GM12878 (cell line): Measurements from ENCODE around the gene CENPO. TPM values are rescaled to one million over a fixed set of nuclear protein-coding genes. Genes with fewer than 3 reads are reported as not detected.

ENCODE experiments used
- ATAC-seq: fragments of 200-7000 bp; cut with Tn5 transposase; 3 replicates; pipeline ENCODE4 v1.9.1; 2020; ENCODE audit warnings: mild to moderate bottlenecking, moderate library complexity
- BruUV-seq: library from RNA; stranded (reverse); fragments of 400-500 nt; replicated peaks from 2 replicates; lab custom pipeline; 2021; lab: Mats Ljungman, UMichigan
- CTCF ChIA-PET: fragments of 300-600 bp; sonication (Branson Sonifier 250); formaldehyde crosslinking; extraction: SDS; loops from one replicate; lab custom pipeline; 2021; ENCODE audit warnings: inconsistent platforms; lab: Yijun Ruan, JAX
- POLR2A ChIA-PET: fragments of 350-600 bp; formaldehyde crosslinking; extraction: SDS; loops from one replicate; lab custom pipeline; 2021; ENCODE audit warnings: inconsistent platforms; lab: Charles Lee
- RAD21 ChIA-PET: fragments of 300-600 bp; sonication (Branson Sonifier 250); formaldehyde crosslinking; loops from one replicate; lab custom pipeline; 2023; ENCODE audit warnings: antibody characterized with exemption; ENCODE audit not compliant: unreplicated experiment; lab: Charles Lee
- SMC1A ChIA-PET: fragments of 300-600 bp; sonication (Branson Sonifier 250); formaldehyde crosslinking; loops from one replicate; lab custom pipeline; 2023; ENCODE audit not compliant: unreplicated experiment, uncharacterized antibody; lab: Charles Lee
- DNase-seq: peaks from one replicate; pipeline ENCODE4 v3.0.0-alpha.2; 2011; ENCODE audit warnings: low read depth, low spot score
- FAIRE-seq: peaks from 3 replicates; lab custom pipeline; 2011; peaks lifted over from hg19 to GRCh38; lab: Jason Lieb, UNC
- H2AFZ ChIP-seq: 2 replicates; pipeline ENCODE4 v1.6.0; 2011; ENCODE audit warnings: low read depth, low read length, control low read depth; ENCODE audit not compliant: control insufficient read depth
- H3K27ac ChIP-seq: 2 replicates; pipeline ENCODE4 v1.5.1; 2011; ENCODE audit warnings: control low read depth; ENCODE audit not compliant: control insufficient read depth, insufficient read depth
- H3K27me3 ChIP-seq, 2 experiments: replicated peaks in 1 of 2; 2 replicates each; pipeline versions ENCODE4 v1.6.0 to v1.6.1; 2011; ENCODE audit warnings: low read length in 1 of 2; ENCODE audit not compliant: control insufficient read depth in 2 of 2, insufficient read depth in 2 of 2
- H3K36me3 ChIP-seq, 2 experiments: 2 replicates each; pipeline ENCODE4 v1.5.1; 2011; ENCODE audit warnings: low read length in 1 of 2; ENCODE audit not compliant: control insufficient read depth in 2 of 2, insufficient read depth in 2 of 2
- H3K4me1 ChIP-seq: 2 replicates; pipeline ENCODE4 v1.6.1; 2011; ENCODE audit warnings: mild to moderate bottlenecking, low read length, moderate library complexity, mixed read lengths; ENCODE audit not compliant: control insufficient read depth, insufficient read depth
- H3K4me2 ChIP-seq: 2 replicates; pipeline ENCODE4 v1.6.0; 2011; ENCODE audit warnings: control low read depth; ENCODE audit not compliant: control insufficient read depth, insufficient read depth
- H3K4me3 ChIP-seq: fragments of 200-600 bp; sonication (generic); 2 replicates; pipeline ENCODE4 v1.5.1; 2016
- H3K79me2 ChIP-seq: 2 replicates; pipeline ENCODE4 v1.6.0; 2011; ENCODE audit warnings: low read length; ENCODE audit not compliant: control insufficient read depth, insufficient read depth
- H3K9ac ChIP-seq: 2 replicates; pipeline ENCODE4 v1.8.0; 2011; ENCODE audit warnings: low read length, control low read depth, mixed read lengths; ENCODE audit not compliant: control insufficient read depth, insufficient read depth
- H3K9me3 ChIP-seq: replicated peaks from 3 replicates; pipeline ENCODE4 v1.5.1; 2011; ENCODE audit warnings: mild to moderate bottlenecking, low read length; ENCODE audit not compliant: control insufficient read depth, insufficient read depth
- H4K20me1 ChIP-seq: 2 replicates; pipeline ENCODE4 v1.6.0; 2011; ENCODE audit not compliant: control insufficient read depth, insufficient read depth
- KAT2A ChIP-seq: conservative IDR thresholded peaks from 2 replicates; pipeline ENCODE4 v1.6.1; 2011; ENCODE audit warnings: low read depth, low read length; ENCODE audit not compliant: control insufficient read depth
- KLF5 ChIP-seq: fragments of 450-650 bp; IDR thresholded peaks from 2 replicates; pipeline ENCODE4 v1.6.1; 2014; ENCODE audit warnings: mild to moderate bottlenecking; ENCODE audit not compliant: partially characterized antibody
- MAX ChIP-seq: IDR thresholded peaks from 2 replicates; pipeline ENCODE4 v1.6.1; 2012; ENCODE audit warnings: low read depth, low read length, improper control_type of control experiment
- NBN ChIP-seq: fragments of 450-650 bp; IDR thresholded peaks from 2 replicates; pipeline ENCODE4 v1.6.1; 2016
- ZSCAN29 ChIP-seq: fragments of 450-650 bp; IDR thresholded peaks from 2 replicates; pipeline ENCODE4 v1.6.1; 2017; ENCODE audit warnings: mild to moderate bottlenecking, moderate library complexity
- WGBS: methylation state at CpG from one replicate; pipeline ENCODE4 v1.1.6; 2016; ENCODE audit warnings: low lambda C conversion rate; ENCODE audit not compliant: insufficient replicate concordance, insufficient coverage; ENCODE audit errors: missing lambda C conversion rate; 5-methylcytosine and 5-hydroxymethylcytosine counted together
- in situ Hi-C: fragments of 300-500 bp; cut with MboI; formaldehyde crosslinking; loops from 9 replicates; pipeline ENCODE4 v1.14.3; 2018; ENCODE audit warnings: mixed read lengths
- intact Hi-C: fragments of 100-400 bp; cut with micrococcal nuclease; formaldehyde crosslinking; loops from one replicate; pipeline ENCODE4 v1.14.2; 2022; ENCODE audit not compliant: unreplicated experiment
- polyA plus RNA-seq, 11 experiments: library from polyadenylated mRNA; depleted of rRNA in 4 of 11; unstranded in 6 of 11; stranded (reverse) in 5 of 11; fragments of >200 nt; fragmentation: Nextera tagmentation in 4 of 11; fragmentation: Illumina TruSeq in 1 of 11; extraction: Ambion mirVana in 4 of 11; extraction: Trizol in 1 of 11; gene quantifications; 1 replicate in 1 of 11; 2 replicates in 10 of 11; pipeline versions ENCODE4 v1.2.1 to v1.2.3, GENCODE V29; 2011 to 2016; ENCODE audit warnings: inconsistent platforms in 2 of 11, missing spikeins in 2 of 11, low read depth in 1 of 11
- total RNA-seq, 4 experiments: library from RNA; depleted of rRNA in 3 of 4; stranded (reverse); fragments of >200 nt in 3 of 4; fragmentation: Illumina TruSeq in 1 of 4; extraction: Trizol in 1 of 4; gene quantifications; 2 replicates each; pipeline versions ENCODE4 v1.2.1 to v1.2.3, GENCODE V29; 2013 to 2021

The CENPO gene
- total and polyA plus RNA-seq, 10 of the 15 experiments (the other 5 are each of a cell fraction or from before 2014, with no cell fraction given): 18.7 to 37.0 (median 31.4) TPM

- H3K4me3 ChIP-seq: no peak overlapping the region
- BruUV-seq: no TSS peak
- H2AFZ ChIP-seq: no peak overlapping the region
- H3K9me3 ChIP-seq: peaks cover 27% of the 10 kb centered on the region; the same call in 2 of the 3 replicates
- no peaks in the 10 kb centered on the region; the same call in 1 of the 2 replicates for H3K79me2 ChIP-seq
- H4K20me1 ChIP-seq: no peaks in the 10 kb centered on the region
- no peaks in the 10 kb centered on the region for H3K27me3 ChIP-seq
- ChIA-PET SMC1A (no interaction called here), RAD21 (interaction anchor here (1.0 kb wide), 1 partner anchor 278 kb away, joined by 4 read pairs; no protein-coding TSS in a partner anchor), POLR2A (no interaction called here)
- peaks cover 0 to 19% of the 10 kb centered on the region in 2 experiments; a peak in 3 of 4 replicates for H3K36me3 ChIP-seq
- DNase-seq (no peak), FAIRE-seq (no peak)
- H3K4me1 ChIP-seq: no peaks in the 10 kb centered on the region
- intact Hi-C loops (no loop called here), in situ Hi-C loops (no loop called here)
- no peak overlapping the region for H3K4me2 ChIP-seq
- TF ChIP-seq KAT2A: no peak
- TF ChIP-seq NBN: no peak
- no peak for TF ChIP-seq MAX
- TF ChIP-seq, all 136 proteins: peak for 0
- Histone ChIP-seq H3K27ac (no peak overlapping the region), H3K9ac (no peak overlapping the region)
- WGBS: 98% methylated on average over 7 of the region's 7 CpGs
- CTCF ChIA-PET: no interaction called here
- ATAC-seq: no peak
Measured at GRCh38 chr2:24850944-24851343, 57.7 kb downstream of the CENPO start.

GRCh38 chr2:24852026-24852425 lies 58.8 kb downstream of the CENPO start:
- H3K27ac ChIP-seq: no peak overlapping the region
- ChIA-PET POLR2A (no interaction called here), SMC1A (no interaction called here), CTCF (no interaction called here)
- no peak overlapping the region for H2AFZ ChIP-seq
- H3K4me2 ChIP-seq: no peak overlapping the region
- peaks cover 22% of the 10 kb centered on the region; the same call in 2 of the 3 replicates for H3K9me3 ChIP-seq
- BruUV-seq: no TSS peak
- no peaks in the 10 kb centered on the region for H4K20me1 ChIP-seq
- FAIRE-seq (no peak), ATAC-seq (no peak), DNase-seq (no peak)
- 98% methylated on average over 12 of the region's 13 CpGs for WGBS
- in situ Hi-C loops: no loop called here
- no peaks in the 10 kb centered on the region for H3K4me1 ChIP-seq
- intact Hi-C loops: no loop called here
- H3K36me3 ChIP-seq: peaks cover 0 to 23% of the 10 kb centered on the region in 2 experiments; a peak in 3 of 4 replicates
- no peaks in the 10 kb centered on the region for H3K27me3 ChIP-seq
- H3K79me2 ChIP-seq: no peaks in the 10 kb centered on the region; the same call in 1 of the 2 replicates
- no peak for TF ChIP-seq KLF5
- no peak for TF ChIP-seq ZSCAN29
- TF ChIP-seq, all 136 proteins: peak for 0
- RAD21 ChIA-PET: no interaction called here
- H3K4me3 ChIP-seq: no peak overlapping the region
- no peak overlapping the region for H3K9ac ChIP-seq
